A204.1 (cell line): Measurements from ENCODE around the gene FOXB2.
"Not testable (repeated sequence)": the region's sequence is repeated elsewhere in the genome, so short reads cannot be mapped to it uniquely, and the experiment has no call there.

Source experiments
- FAIRE-seq: peaks from 2 replicates; lab custom pipeline; 2012; peaks lifted over from hg19 to GRCh38; lab: Jason Lieb, UNC

The FOXB2 gene

GRCh38 chr9:77019236-77019925 lies at the start of gene FOXB2:
FOXB2 (plus strand) TSS chr9:77019655; CDS start chr9:77019655, 0 bp downstream.
- no peak for FAIRE-seq

GRCh38 chr9:76969716-76970115 lies 49.7 kb upstream of the FOXB2 start:
- no peak for FAIRE-seq

- FAIRE-seq = not testable (repeated sequence)
These were observed 40.6 kb upstream of the FOXB2 start for GRCh38 chr9:76978831-76979230.

GRCh38 chr9:76980566-76980965 lies 38.9 kb upstream of the FOXB2 start:
- FAIRE-seq = no peak

GRCh38 chr9:76984486-76984885 lies 35.0 kb upstream of the FOXB2 start:
- no peak for FAIRE-seq

GRCh38 chr9:76985581-76985980 lies 33.9 kb upstream of the FOXB2 start:
- no peak for FAIRE-seq

GRCh38 chr9:76987594-76988200 lies 31.8 kb upstream of the FOXB2 start:
- peak; percentile 88 for FAIRE-seq

- no peak for FAIRE-seq
These were observed 30.5 kb upstream of the FOXB2 start for GRCh38 chr9:76988941-76989340.

- no peak for FAIRE-seq
These were observed 30.0 kb upstream of the FOXB2 start for GRCh38 chr9:76989501-76989900.

- FAIRE-seq = no peak
These were observed 22.8 kb upstream of the FOXB2 start for GRCh38 chr9:76996700-76997099.

GRCh38 chr9:76999261-76999660 lies 20.2 kb upstream of the FOXB2 start:
- no peak for FAIRE-seq

GRCh38 chr9:77000330-77000729 lies 19.1 kb upstream of the FOXB2 start:
- no peak for FAIRE-seq

- no peak for FAIRE-seq
These were observed 16.1 kb upstream of the FOXB2 start for GRCh38 chr9:77003366-77003765.

- FAIRE-seq = no peak
These were observed 14.2 kb upstream of the FOXB2 start for GRCh38 chr9:77005216-77005615.

- no peak for FAIRE-seq
These were observed 8.9 kb upstream of the FOXB2 start for GRCh38 chr9:77010527-77010926.

- FAIRE-seq = no peak
These were observed 7.3 kb upstream of the FOXB2 start for GRCh38 chr9:77011973-77012821.

GRCh38 chr9:77013206-77013931 lies 6.1 kb upstream of the FOXB2 start:
- no peak for FAIRE-seq

GRCh38 chr9:77013932-77014596 lies 5.4 kb upstream of the FOXB2 start:
- FAIRE-seq = no peak

GRCh38 chr9:77014597-77015263 lies 4.7 kb upstream of the FOXB2 start:
- FAIRE-seq = no peak

GRCh38 chr9:77015327-77016048 lies 4.0 kb upstream of the FOXB2 start:
- FAIRE-seq = no peak

- FAIRE-seq = no peak
These were observed 3.3 kb upstream of the FOXB2 start for GRCh38 chr9:77016121-77016525.
